Transverse colon (tissue), 4 donors: ENCODE measurements around the gene LRRC10B. TPM values are rescaled to one million over a fixed set of nuclear protein-coding genes. Genes with fewer than 3 reads are reported as not detected.
"Not testable (repeated sequence)": the region's sequence is repeated elsewhere in the genome, so short reads cannot be mapped to it uniquely, and the experiment has no call there.

Experiments
- DNase-seq: peaks from one replicate; pipeline ENCODE4 v3.0.0-alpha.2; 2019
- H3K27ac ChIP-seq, 4 donors: fragments of 200-600 bp; sonication (generic); 2 replicates each; pipeline ENCODE4 v1.5.1; 2016 to 2018; ENCODE audit warnings: inconsistent platforms in 4 of 4
- H3K27me3 ChIP-seq: fragments of 200-600 bp; sonication (generic); 2 replicates; pipeline ENCODE4 v1.5.1; 2017; ENCODE audit warnings: inconsistent platforms
- H3K36me3 ChIP-seq, 4 donors: fragments of 200-600 bp; sonication (generic); 2 replicates each; pipeline ENCODE4 v1.5.1; 2017 to 2019; ENCODE audit warnings: inconsistent platforms in 4 of 4
- H3K4me1 ChIP-seq, 4 donors: fragments of 200-600 bp; sonication (generic); 2 replicates each; pipeline ENCODE4 v1.5.1; 2017 to 2020; ENCODE audit warnings: inconsistent platforms in 4 of 4
- H3K4me3 ChIP-seq, 4 donors: fragments of 200-600 bp; sonication (generic); 1 replicate in 1 of 4; 2 replicates in 3 of 4; pipeline versions ENCODE4 v1.5.1 to v1.6.1; 2017 to 2019; ENCODE audit warnings: inconsistent platforms in 4 of 4
- H3K9me3 ChIP-seq, 2 donors: fragments of 200-600 bp; sonication (generic); 2 replicates each; pipeline ENCODE4 v1.5.1; 2017 to 2019; ENCODE audit warnings: inconsistent platforms in 2 of 2
- CTCF ChIP-seq, 5 experiments: fragments of 200-600 bp in 3 of 5; fragments of 450-650 bp in 2 of 5; sonication (generic) in 3 of 5; IDR thresholded peaks; 1 replicate in 2 of 5; 2 replicates in 3 of 5; pipeline ENCODE4 v1.5.1; 2016 to 2017; ENCODE audit warnings: antibody characterized with exemption in 5 of 5, inconsistent platforms in 3 of 5, mild to moderate bottlenecking in 2 of 5, moderate library complexity in 1 of 5
- EP300 ChIP-seq: sonication (generic); formaldehyde crosslinking; IDR thresholded peaks from one replicate; pipeline ENCODE4 v1.6.1; 2017; ENCODE audit warnings: antibody characterized with exemption, low read depth
- POLR2A ChIP-seq: fragments of 450-650 bp; IDR thresholded peaks from one replicate; pipeline ENCODE4 v1.6.1; 2016; ENCODE audit warnings: antibody characterized with exemption, mild to moderate bottlenecking, moderate library complexity
- POLR2AphosphoS5 ChIP-seq, 3 donors: sonication (generic); formaldehyde crosslinking; IDR thresholded peaks; one replicate each; pipeline ENCODE4 v1.6.1; 2016; ENCODE audit warnings: antibody characterized with exemption in 3 of 3
- WGBS, 2 donors: methylation state at CpG; one replicate each; pipeline ENCODE4 v1.1.5; 2018; ENCODE audit warnings: low coverage in 1 of 2; 5-methylcytosine and 5-hydroxymethylcytosine counted together
- in situ Hi-C, 4 donors: fragments of 200-750 bp; cut with MboI; loops; one replicate each; pipeline versions ENCODE4 v1.15.0 to v1.15.1; 2017; ENCODE audit warnings: low sequenced_read_pairs in 3 of 4, low pct_ligation_motif_present in 1 of 4, low pct_unique_long_range_greater_than_20kb in 1 of 4
- intact Hi-C: fragments of 100-400 bp; cut with DNase I; formaldehyde crosslinking; loops from one replicate; pipeline ENCODE4 v1.15.1; 2023; ENCODE audit warnings: low total_unique reads
- total RNA-seq, 4 donors: library from RNA; depleted of rRNA; stranded (reverse); fragments of >200 nt; gene quantifications; one replicate each; pipeline ENCODE4 v1.1.0, GENCODE V29; 2016

The LRRC10B gene
- 1 to 10 TPM in 1 of 4 donors, under 1 TPM in 2, not detected in 1; 0.32 to 1.1 (median 0.60) TPM for total RNA-seq

GRCh38 chr11:61507962-61508861 lies at the start of gene LRRC10B:
Gene LRRC10B, plus strand, starts transcription at chr11:61508749. Its CDS starts 250 bp downstream, at chr11:61508999.
- no peaks in the 10 kb centered on the region for H3K36me3 ChIP-seq
- WGBS, 2 donors = 4% methylated on average over 51 of the region's 74 CpGs; no CpG with 5 or more reads in 1 of the 2 donors
- peak within 1 kb of the TSS; percentile 55 to 78 (median 73) for H3K27ac ChIP-seq
- peak; percentile 85 for DNase-seq
- TF ChIP-seq CTCF (IDR thresholded peaks at IDR 0.05) (no peak), EP300 (no peak), POLR2A (peak; percentile 25), POLR2AphosphoS5 (IDR thresholded peaks at IDR 0.05) (peak in 1 of 3 donors; percentile 9)
- no peaks in the 10 kb centered on the region for H3K9me3 ChIP-seq
- peaks cover 14 to 22% (median 20%) of the 10 kb centered on the region in 4 donors for H3K4me1 ChIP-seq
- peaks cover 43% of the 10 kb centered on the region for H3K27me3 ChIP-seq
- intact Hi-C loops = no loop called here
- H3K4me3 ChIP-seq = peak within 1 kb of the TSS in 2 of 4 donors; percentile 28 to 44
- in situ Hi-C loops = no loop called here

- intact Hi-C loops (no loop called here), in situ Hi-C loops (no loop called here)
- Histone ChIP-seq H3K4me3 (no peak overlapping the region), H3K4me1 (peaks cover 0 to 10% (median 3%) of the 10 kb centered on the region in 4 donors), H3K9me3 (no peaks in the 10 kb centered on the region), H3K36me3 (peaks cover 0 to 4% (median 0%) of the 10 kb centered on the region in 4 donors), H3K27ac (peak overlapping the region in 2 of 4 donors; percentile 18), H3K27me3 (no peaks in the 10 kb centered on the region)
- no peak for DNase-seq
- TF ChIP-seq EP300 (no peak), CTCF (IDR thresholded peaks at IDR 0.05) (no peak), POLR2AphosphoS5 (IDR thresholded peaks at IDR 0.05) (no peak), POLR2A (no peak)
- 84% methylated on average over 3 of the region's 3 CpGs; no CpG with 5 or more reads in 1 of the 2 donors for WGBS, 2 donors
Observed at GRCh38 chr11:61460474-61460881, 48.1 kb upstream of the LRRC10B start.

- Histone ChIP-seq H3K36me3 (peaks cover 0 to 4% (median 0%) of the 10 kb centered on the region in 4 donors), H3K4me3 (no peak overlapping the region), H3K4me1 (peaks cover 0 to 10% (median 3%) of the 10 kb centered on the region in 4 donors), H3K9me3 (no peaks in the 10 kb centered on the region), H3K27ac (peak overlapping the region in 2 of 4 donors; percentile 18), H3K27me3 (no peaks in the 10 kb centered on the region)
- TF ChIP-seq POLR2AphosphoS5 (IDR thresholded peaks at IDR 0.05) (no peak), CTCF (IDR thresholded peaks at IDR 0.05) (no peak), POLR2A (no peak), EP300 (no peak)
- intact Hi-C loops (no loop called here), in situ Hi-C loops (no loop called here)
- no peak for DNase-seq
- 77 to 88% methylated on average over 4 to 5 of the region's 5 CpGs for WGBS, 2 donors
Observed at GRCh38 chr11:61460986-61461385, 47.6 kb upstream of the LRRC10B start.

GRCh38 chr11:61467602-61468001 lies 40.9 kb upstream of the LRRC10B start:
- H3K27me3 ChIP-seq, H3K4me1 ChIP-seq, H3K27ac ChIP-seq, in situ Hi-C loops, DNase-seq, intact Hi-C loops, H3K9me3 ChIP-seq, H3K4me3 ChIP-seq, H3K36me3 ChIP-seq: not testable (repeated sequence)
- WGBS, 2 donors = 74 to 90% methylated on average over 2 to 6 of the region's 6 CpGs
